NCI-H345 (cell line): ENCODE data around the gene LAMB4.

Experiments
- DNase-seq: peaks from one replicate; lab custom pipeline; 2025; lab: John Stamatoyannopoulos, UW

Gene LAMB4

DNA sequence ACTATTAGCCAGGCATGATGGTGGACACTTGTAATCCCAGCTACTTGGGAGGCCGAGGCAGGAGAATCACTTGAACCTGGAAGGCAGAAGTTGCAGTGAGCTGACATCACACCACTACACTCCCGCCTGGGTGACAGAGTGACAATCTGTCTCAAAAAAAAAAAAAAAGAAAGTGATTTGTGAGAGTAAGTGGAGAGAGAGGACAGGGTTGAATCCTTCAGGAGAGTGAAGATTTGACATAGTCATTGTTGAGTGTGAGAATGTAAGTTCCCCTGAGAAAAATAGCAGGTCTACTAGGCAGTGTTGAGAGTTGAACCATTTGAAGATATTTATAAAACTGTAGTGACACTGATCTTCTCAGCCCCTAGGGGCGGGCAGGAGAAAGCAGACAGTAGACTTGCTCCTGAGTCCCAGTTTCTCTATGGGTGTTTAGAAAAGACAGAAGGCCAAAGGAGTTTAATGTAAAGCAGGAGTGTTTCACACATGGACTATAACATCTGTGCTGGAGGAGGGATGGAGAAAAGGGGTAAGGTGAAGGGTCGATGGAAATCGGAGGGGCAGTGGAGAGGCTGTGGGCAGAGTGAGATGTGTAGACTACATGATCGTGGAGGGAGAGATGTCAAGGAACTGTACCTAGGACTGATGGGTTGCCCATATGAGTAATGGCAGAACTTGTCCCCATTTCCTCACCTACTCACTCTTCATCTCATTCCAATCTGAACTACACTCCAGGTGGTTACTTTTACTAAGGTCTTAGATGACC, 13.7 kb upstream of the LAMB4 start:
- DNase-seq, result no peak

DNA sequence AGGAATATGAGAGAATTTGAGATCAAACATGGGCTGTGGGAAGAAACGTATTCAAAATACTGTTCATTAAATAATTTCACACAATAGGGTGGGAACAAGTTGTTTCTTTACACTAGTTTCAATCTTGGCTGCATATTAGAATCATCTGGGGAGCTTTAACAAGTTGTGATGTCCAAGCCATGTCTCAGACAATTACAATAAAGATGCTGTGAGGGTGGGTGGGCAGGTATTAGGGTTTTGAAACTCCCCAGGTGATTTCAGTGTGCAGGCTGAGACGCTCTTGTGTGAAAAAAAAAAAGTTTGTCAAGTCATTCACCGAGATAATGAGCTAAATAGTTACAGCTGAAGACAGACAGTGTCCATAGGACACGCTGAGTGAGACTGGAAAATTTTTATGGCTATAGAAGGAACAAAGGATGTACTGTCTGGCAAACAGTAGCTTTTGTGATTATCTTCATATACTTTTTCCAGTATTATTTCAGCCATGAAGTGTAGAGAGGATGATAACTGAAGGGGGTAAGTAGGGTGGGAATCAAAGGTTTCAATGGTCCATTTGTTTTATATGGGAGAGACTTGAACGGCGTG, 12.6 kb upstream of the LAMB4 start:
- DNase-seq, result no peak

DNA sequence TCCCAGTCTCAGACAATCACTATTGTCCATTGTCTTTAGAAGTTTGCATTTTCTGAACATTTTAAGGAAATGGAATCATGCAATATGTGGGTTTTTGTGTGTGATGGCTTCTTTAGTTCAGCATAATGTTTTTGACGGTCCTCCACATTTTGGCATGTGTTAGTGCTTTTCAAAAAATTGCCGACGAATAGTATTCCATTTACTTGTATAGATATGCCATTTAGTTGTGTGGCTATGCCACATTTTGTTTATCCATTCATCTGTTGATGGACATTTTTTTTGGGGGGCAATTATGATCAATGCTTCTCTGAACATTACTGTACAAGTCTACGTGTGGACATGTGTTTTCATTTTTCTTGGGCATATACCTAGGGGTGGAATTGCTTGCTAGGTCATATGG, 12.0 kb upstream of the LAMB4 start:
- DNase-seq, result no peak

- no peak for DNase-seq
These were observed 10.5 kb upstream of the LAMB4 start for GRCh38 chr7:108140671-108141070.

DNA sequence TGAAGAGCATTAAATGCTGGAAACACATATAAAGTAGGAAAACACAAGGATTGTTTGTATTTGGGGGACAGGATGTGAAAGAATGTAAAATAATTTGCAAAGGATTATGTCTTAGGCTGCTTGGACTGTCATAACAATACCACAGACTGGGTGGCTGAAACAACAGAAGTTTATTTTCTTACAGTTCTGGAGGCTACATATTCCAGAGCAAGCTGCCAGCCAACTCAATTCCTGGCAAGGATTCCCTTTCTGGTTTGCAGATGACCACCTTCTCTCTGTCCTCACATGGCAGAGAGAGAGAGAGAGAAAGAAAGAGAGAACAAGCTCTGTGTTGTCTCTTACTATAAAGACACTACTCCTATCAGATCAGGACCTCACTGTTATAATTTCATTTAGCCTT, 8.8 kb upstream of the LAMB4 start:
- no peak for DNase-seq

- DNase-seq, result no peak
These were observed 7.8 kb upstream of the LAMB4 start for GRCh38 chr7:108137993-108138392.

GRCh38 chr7:108137040-108137439, 6.9 kb upstream of the LAMB4 start:
- DNase-seq, result no peak

- no peak for DNase-seq
These were observed 6.1 kb upstream of the LAMB4 start for GRCh38 chr7:108136191-108136688.

GRCh38 chr7:108135446-108136190, 5.5 kb upstream of the LAMB4 start:
- no peak for DNase-seq

DNA sequence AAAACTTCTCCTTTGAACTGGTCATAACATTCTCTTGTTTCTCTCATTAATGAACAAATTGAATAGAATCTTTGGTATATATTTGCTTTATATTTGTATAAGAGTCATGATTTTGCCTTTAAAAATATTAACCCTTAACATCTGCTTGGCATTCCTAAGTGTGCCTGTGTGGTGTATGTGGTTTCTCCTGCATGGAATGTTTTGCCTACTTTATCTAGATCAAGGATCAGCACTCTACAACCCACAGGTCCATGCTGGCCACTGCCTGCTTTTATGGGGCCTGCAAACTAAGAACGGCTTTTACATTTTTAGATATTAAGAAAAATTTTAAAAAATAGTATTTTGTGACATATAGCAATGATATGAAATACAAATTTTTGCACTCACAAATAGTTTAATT, 4.3 kb upstream of the LAMB4 start:
- no peak for DNase-seq

DNA sequence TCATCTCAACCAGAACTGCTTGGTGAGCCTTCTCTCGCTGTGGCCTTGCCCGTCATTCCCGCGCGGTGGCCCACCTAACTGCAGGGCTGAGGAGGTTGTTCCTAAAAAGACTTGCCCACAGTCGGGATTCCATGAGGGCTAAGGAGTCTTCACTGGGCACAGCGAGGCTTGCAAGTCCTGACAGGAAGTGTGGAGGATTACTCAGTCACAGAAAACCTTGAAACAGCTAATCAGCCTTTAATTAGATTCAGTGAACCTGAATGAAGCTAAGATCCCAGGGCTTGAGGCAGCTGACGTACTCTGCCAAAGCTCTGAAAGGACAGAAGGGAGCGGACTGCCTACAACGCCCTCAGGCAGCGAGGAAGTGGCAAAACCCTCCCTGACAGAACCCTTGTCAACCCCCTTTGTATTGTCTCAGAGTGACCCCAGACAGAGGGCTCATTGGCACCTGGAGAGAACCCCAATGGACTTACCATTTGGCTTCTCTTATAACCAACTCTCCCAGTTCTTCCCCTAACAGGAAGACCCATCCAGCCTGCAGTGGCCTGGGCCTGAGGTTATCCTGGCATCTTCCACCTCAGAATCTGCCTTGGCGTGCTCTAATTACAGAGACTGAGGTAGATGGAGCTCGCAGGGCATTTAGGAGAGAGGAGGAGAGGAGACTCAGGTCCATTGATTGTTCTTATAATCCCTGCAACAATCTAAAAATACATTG, 2.5 kb upstream of the LAMB4 start:
- no peak for DNase-seq

DNA sequence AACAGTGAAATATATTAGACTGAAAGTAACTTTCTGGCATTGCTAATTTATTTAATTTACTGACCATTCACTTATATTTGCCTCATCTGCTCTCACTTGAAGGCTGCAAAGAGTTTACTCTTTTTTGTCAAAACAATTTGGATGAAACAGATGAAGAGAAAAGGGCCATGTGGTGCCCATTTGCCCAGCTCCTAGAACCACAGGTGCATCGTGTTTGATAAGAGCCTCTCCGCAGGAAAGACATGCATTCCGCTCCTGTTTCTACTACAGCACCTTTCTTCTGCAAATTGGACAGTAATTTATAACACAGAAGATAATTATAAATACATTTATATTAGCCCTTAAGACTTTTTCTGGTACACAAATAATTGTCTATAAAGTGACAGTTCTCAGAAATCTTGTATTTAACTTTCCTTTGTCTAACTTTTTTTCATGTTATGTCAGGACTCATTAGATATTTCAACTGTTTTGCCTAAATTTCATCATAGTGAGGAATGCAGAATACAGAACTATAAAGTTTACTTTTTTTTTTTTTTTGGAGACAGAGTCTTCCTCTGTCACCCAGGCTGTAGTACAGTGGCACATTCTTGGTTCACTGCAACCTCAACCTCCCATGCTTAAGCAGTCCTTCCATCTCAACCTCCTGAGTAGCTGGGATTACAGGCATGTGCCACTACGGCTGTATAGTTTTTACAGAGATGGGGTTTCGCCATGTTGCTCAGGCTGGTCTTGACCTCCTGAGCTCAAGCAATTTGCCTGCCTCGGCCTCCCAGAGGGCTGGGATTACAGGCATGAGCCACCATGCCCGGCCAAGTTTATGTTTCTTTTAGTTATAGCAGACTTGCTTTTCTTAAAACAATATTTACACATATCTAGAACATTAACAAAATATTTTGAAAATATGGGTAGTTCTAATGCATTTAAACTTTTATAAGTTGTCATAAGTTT, 869 bp downstream of the LAMB4 start:
- DNase-seq, result no peak

DNA sequence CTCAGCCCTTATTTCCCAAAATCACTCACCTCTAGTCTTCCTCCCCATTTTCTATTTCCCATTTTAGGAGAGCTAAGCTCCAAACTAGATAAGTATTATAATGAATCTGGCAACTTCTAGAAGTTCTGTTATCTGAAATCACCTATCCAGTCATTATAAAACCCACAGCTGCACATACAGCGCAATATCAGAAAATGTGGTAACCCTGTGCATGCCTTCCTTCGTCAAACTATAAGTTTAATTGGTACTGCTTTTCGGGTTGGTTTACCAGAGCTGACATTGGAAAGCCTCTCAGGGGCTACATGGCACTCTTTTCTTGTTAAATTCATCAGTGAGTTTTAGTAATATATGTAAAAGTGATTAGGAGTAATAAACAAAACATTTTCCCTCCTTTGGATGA, 1.6 kb downstream of the LAMB4 start:
- no peak for DNase-seq

DNA sequence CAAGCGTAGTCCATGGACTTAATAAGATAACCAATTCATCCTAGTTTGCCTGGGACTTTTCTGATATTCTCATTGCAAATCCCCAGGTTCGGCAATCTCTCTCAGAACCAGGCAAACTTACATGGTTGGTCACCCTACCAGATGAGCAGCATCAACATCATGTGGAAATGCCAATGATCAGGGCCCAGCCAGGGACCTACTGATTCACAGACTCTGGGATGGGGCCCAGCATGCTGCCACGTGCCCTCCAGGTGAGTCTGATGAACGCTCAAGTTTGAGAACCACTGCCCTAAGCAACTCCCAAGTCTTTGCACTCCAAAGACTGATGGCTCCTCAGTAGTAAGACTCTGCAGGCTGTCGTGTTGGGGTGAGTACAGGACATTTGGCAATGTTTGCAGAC, 2.7 kb downstream of the LAMB4 start:
- DNase-seq, result no peak

DNA sequence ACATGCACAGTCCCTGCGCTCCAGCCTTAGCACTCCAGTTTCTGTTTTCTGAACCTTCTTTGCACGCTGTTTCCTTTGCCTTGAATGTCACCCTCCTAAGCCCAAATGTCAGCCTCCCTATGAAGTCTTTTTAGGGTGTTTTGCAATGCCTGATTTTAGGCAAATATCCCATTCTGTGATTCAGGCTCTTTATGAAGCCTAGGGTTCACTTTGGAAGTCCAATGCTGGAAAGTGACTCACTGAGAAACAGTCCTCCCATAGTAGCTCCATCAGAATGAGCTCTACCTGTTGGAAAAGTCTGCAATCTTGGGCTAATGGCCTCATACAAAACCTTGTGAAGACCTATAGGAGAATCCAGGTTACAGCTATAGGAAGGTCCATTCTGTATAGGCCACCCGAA, 5.3 kb downstream of the LAMB4 start:
- no peak for DNase-seq

DNA sequence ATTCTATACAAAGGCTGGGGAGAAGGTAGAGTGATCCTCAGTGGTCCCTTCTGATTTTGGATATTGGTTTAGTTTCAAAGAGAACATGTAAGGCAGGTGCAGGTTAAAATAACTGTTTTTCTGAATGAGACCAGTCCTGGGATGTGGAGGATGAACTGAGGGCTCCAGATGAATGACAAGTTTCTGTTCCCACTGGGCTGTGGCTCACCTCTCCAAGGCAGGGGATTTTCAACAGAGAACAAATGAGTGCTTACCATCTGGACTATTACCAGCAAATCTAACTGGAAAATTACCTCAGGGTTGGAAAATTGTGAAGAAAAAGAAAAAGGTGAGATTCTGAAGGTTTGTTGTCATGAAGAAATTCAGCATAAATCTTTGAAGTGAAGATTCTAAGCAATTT, 8.0 kb downstream of the LAMB4 start:
- no peak for DNase-seq

DNA sequence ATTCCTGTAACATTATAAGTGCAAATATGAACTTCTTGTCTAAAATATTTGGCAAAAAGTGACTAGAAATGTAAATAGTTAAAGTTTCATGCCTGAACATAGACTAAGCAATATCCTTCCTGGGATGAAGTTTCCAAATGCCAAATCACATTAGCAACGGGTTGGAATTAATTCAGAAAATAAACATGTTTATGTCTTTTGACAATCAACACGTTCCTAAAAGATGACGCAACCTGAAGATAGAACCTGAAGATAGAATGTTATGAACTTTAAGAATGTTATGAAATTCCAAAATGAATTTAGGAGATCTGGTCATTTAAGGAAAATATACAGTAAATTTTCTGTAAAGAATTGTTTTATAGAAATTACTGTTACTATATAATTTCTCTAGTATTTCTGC, 9.2 kb downstream of the LAMB4 start:
- no peak for DNase-seq

GRCh38 chr7:108120196-108120595, 10.0 kb downstream of the LAMB4 start:
- no peak for DNase-seq

- DNase-seq, result no peak
These were observed 11.2 kb downstream of the LAMB4 start for GRCh38 chr7:108118959-108119358.

GRCh38 chr7:108114117-108114841, 15.9 kb downstream of the LAMB4 start:
- DNase-seq, result peak; percentile 34

- no peak for DNase-seq
These were observed 17.5 kb downstream of the LAMB4 start for GRCh38 chr7:108112683-108113082.
